HepG2 (cell line): Measurements from ENCODE around the gene NXNL2. TPM values are rescaled to one million over a fixed set of nuclear protein-coding genes. Genes with fewer than 3 reads are reported as not detected.

Source experiments
- ATAC-seq: fragments of 200-7000 bp; cut with Tn5 transposase; 3 replicates; pipeline ENCODE4 v1.9.1; 2020; ENCODE audit warnings: mild to moderate bottlenecking, moderate library complexity
- BruUV-seq: library from RNA; stranded (reverse); fragments of 400-500 nt; replicated peaks from 2 replicates; lab custom pipeline; 2021; lab: Mats Ljungman, UMichigan
- CTCF ChIA-PET: fragments of 300-600 bp; formaldehyde crosslinking; extraction: SDS; loops from one replicate; lab custom pipeline; 2021; ENCODE audit warnings: low total read pairs, inconsistent platforms, low intra/inter-chr PET ratio; lab: Yijun Ruan, JAX
- POLR2A ChIA-PET: fragments of 350-600 bp; sonication (Branson Sonifier 250); formaldehyde crosslinking; loops from one replicate; lab custom pipeline; 2020; ENCODE audit warnings: antibody characterized with exemption, inconsistent platforms; lab: Yijun Ruan, JAX
- DNase-seq: peaks from one replicate; pipeline ENCODE4 v3.0.0-alpha.2; 2015; ENCODE audit warnings: low spot score
- FAIRE-seq: peaks from 3 replicates; lab custom pipeline; 2011; peaks lifted over from hg19 to GRCh38; lab: Jason Lieb, UNC
- H2AFZ ChIP-seq: one replicate; pipeline ENCODE4 v1.6.1; 2011; ENCODE audit warnings: low read length, inconsistent platforms
- H3K27ac ChIP-seq: fragments of 300-600 bp; 3 replicates; pipeline ENCODE4 v1.8.0; 2011; ENCODE audit warnings: mixed run types, mild to moderate bottlenecking, mixed read lengths, low read length, inconsistent platforms; ENCODE audit not compliant: insufficient read depth; ENCODE audit errors: extremely low read length
- H3K27me3 ChIP-seq, 2 experiments: fragments of 200-600 bp in 1 of 2; 2 replicates in 1 of 2; 3 replicates in 1 of 2; pipeline versions ENCODE4 v1.6.0 to v1.8.0; 2011; ENCODE audit warnings: low read length in 2 of 2, mild to moderate bottlenecking in 2 of 2, moderate library complexity in 2 of 2, inconsistent platforms in 1 of 2; ENCODE audit not compliant: insufficient read depth in 2 of 2, control insufficient read depth in 1 of 2
- H3K36me3 ChIP-seq, 2 experiments: fragments of 200-600 bp in 1 of 2; replicated peaks in 1 of 2; 2 replicates in 1 of 2; 3 replicates in 1 of 2; pipeline versions ENCODE4 v1.5.1 to v1.8.0; 2011; ENCODE audit warnings: low read length in 2 of 2, inconsistent platforms in 1 of 2; ENCODE audit not compliant: insufficient read depth in 2 of 2, control insufficient read depth in 1 of 2
- H3K4me1 ChIP-seq: 2 replicates; pipeline ENCODE4 v1.5.1; 2012; ENCODE audit warnings: low read length, inconsistent platforms; ENCODE audit not compliant: insufficient read depth
- H3K4me2 ChIP-seq: 2 replicates; pipeline ENCODE4 v1.6.0; 2011; ENCODE audit warnings: low read depth, low read length, inconsistent platforms
- H3K4me3 ChIP-seq, 3 experiments: fragments of 200-600 bp in 1 of 3; sonication (generic), shearing (Covaris generic) in 1 of 3; replicated peaks in 1 of 3; 2 replicates each; pipeline ENCODE4 v1.5.1; 2011 to 2016; ENCODE audit warnings: low read length in 3 of 3, inconsistent platforms in 2 of 3, low read depth in 2 of 3, mild to moderate bottlenecking in 2 of 3, control low read depth in 1 of 3, mixed read lengths in 1 of 3; ENCODE audit not compliant: insufficient read depth in 1 of 3
- H3K79me2 ChIP-seq: one replicate; pipeline ENCODE4 v1.6.1; 2011; ENCODE audit warnings: low read length, inconsistent platforms; ENCODE audit not compliant: insufficient read depth
- H3K9ac ChIP-seq: 2 replicates; pipeline ENCODE4 v1.6.0; 2011; ENCODE audit warnings: mild to moderate bottlenecking, low read depth, low read length, inconsistent platforms; ENCODE audit not compliant: insufficient read depth
- H3K9me3 ChIP-seq: 2 replicates; pipeline ENCODE4 v1.5.1; 2012; ENCODE audit warnings: mild to moderate bottlenecking, low read length
- H4K20me1 ChIP-seq: 2 replicates; pipeline ENCODE4 v1.6.0; 2011; ENCODE audit warnings: inconsistent platforms, mild to moderate bottlenecking, low read length, moderate library complexity; ENCODE audit not compliant: insufficient read depth
- HOXA9 ChIP-seq: sonication (generic); formaldehyde crosslinking; IDR thresholded peaks from 2 replicates; pipeline ENCODE4 v1.8.1; 2022; ENCODE audit warnings: missing genetic modification reagents, mild to moderate bottlenecking, moderate library complexity, borderline replicate concordance
- PRDM15 ChIP-seq: sonication (generic); formaldehyde crosslinking; IDR thresholded peaks from 2 replicates; pipeline ENCODE4 v1.4.0; 2020; ENCODE audit warnings: missing genetic modification reagents
- SYNCRIP ChIP-seq: fragments of 200-400 bp; formaldehyde crosslinking; IDR thresholded peaks from 2 replicates; pipeline ENCODE4 v1.6.1; 2018; ENCODE audit warnings: mild to moderate bottlenecking, low read depth, low read length; ENCODE audit not compliant: insufficient read depth
- YEATS4 ChIP-seq: sonication (generic); formaldehyde crosslinking; IDR thresholded peaks from 2 replicates; pipeline ENCODE4 v1.4.0; 2020; ENCODE audit warnings: missing genetic modification reagents, borderline replicate concordance
- ZFAT ChIP-seq: sonication (generic); formaldehyde crosslinking; conservative IDR thresholded peaks from 2 replicates; pipeline ENCODE4 v1.8.1; 2023; ENCODE audit warnings: missing genetic modification reagents, inconsistent platforms
- ZNF703 ChIP-seq: sonication (generic); formaldehyde crosslinking; IDR thresholded peaks from 2 replicates; pipeline ENCODE4 v1.5.1; 2020; ENCODE audit warnings: missing genetic modification reagents, mild to moderate bottlenecking, moderate library complexity, borderline replicate concordance
- ZNF780A ChIP-seq: sonication (generic); formaldehyde crosslinking; IDR thresholded peaks from 2 replicates; pipeline ENCODE4 v1.8.0; 2022; ENCODE audit warnings: mild to moderate bottlenecking, missing genetic modification reagents, moderate library complexity
- WGBS: methylation state at CpG from one replicate; pipeline ENCODE4 v1.1.6; 2017; ENCODE audit warnings: low lambda C conversion rate; 5-methylcytosine and 5-hydroxymethylcytosine counted together
- in situ Hi-C: cut with HindIII; loops from 2 replicates; pipeline ENCODE4 v1.10.0; 2017; ENCODE audit warnings: low pct_unique_long_range_greater_than_20kb; ENCODE audit not compliant: extremely low pct_ligation_motif_present
- intact Hi-C: fragments of 100-400 bp; cut with micrococcal nuclease; formaldehyde crosslinking; loops from one replicate; pipeline ENCODE4 v1.10.0; 2022; ENCODE audit not compliant: unreplicated experiment
- polyA plus RNA-seq, 8 experiments: library from polyadenylated mRNA; depleted of rRNA in 3 of 8; stranded (reverse) in 7 of 8; unstranded in 1 of 8; fragments of >200 nt; fragmentation: Illumina TruSeq in 4 of 8; extraction: Trizol in 4 of 8; gene quantifications; 2 replicates each; pipeline versions ENCODE4 v1.2.1 to v1.2.3, GENCODE V29; 2011 to 2016; ENCODE audit warnings: low read depth in 4 of 8, missing spikeins in 1 of 8, mixed read lengths in 1 of 8; ENCODE audit not compliant: insufficient read depth in 1 of 8
- total RNA-seq, 5 experiments: library from RNA; depleted of rRNA; stranded (reverse); fragments of >200 nt; fragmentation: Illumina TruSeq; extraction: Trizol; gene quantifications; 2 replicates each; pipeline ENCODE4 v1.2.3, GENCODE V29; 2016; ENCODE audit warnings: low read depth in 1 of 5
- TF ChIP-seq, protein P1 (sequence below): sonication (generic); formaldehyde crosslinking; conservative IDR thresholded peaks from 2 replicates; pipeline ENCODE4 v1.5.0; 2020; ENCODE audit warnings: missing genetic modification reagents

Gene NXNL2
- total and polyA plus RNA-seq, 2 of the 13 experiments (the other 11 are each of a cell fraction or from before 2014, with no cell fraction given) = not detected

- TF ChIP-seq PRDM15 (CRISPR knock-in tag) (no peak), ZNF703 (CRISPR knock-in tag) (no peak), ZNF780A (CRISPR knock-in tag) (no peak), HOXA9 (CRISPR knock-in tag) (no peak), YEATS4 (no peak), SYNCRIP (no peak)
- TF ChIP-seq, all 625 proteins: peak for 0
These were observed 446 bp downstream of the NXNL2 start (continued) for GRCh38 chr9:88535226-88536022.

DNA sequence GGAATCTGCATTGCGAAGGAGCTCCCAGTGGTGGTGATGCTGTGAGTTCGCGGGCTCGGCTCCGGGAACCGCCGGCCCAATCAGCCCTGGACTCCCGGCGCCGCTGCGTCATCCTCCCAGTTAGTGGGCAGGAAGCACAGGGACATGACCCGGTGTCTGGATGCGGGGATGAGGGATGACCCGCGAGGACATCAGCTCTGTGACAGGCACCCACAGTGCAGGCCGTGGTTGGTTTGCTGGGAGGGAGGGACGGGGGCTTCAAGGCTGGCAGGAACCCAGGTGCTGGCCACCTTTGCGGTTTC lies 996 bp downstream of the NXNL2 start:
- no peak overlapping the region for H3K4me3 ChIP-seq
- BruUV-seq = no TSS peak
- no peaks in the 10 kb centered on the region for H3K79me2 ChIP-seq
- no peaks in the 10 kb centered on the region for H3K36me3 ChIP-seq
- no peak overlapping the region for H2AFZ ChIP-seq
- ATAC-seq (no peak), FAIRE-seq (no peak), DNase-seq (no peak)
- no peak overlapping the region for H3K4me2 ChIP-seq
- H4K20me1 ChIP-seq = no peaks in the 10 kb centered on the region
- ChIA-PET CTCF (no interaction called here), POLR2A (no interaction called here)
- H3K27ac ChIP-seq = no peak overlapping the region
- H3K9ac ChIP-seq = no peak overlapping the region
- in situ Hi-C loops = no loop called here
- 38% methylated on average over 13 of the region's 18 CpGs for WGBS
- peaks cover 1 to 14% of the 10 kb centered on the region in 2 experiments; a peak in 3 of 5 replicates for H3K27me3 ChIP-seq
- intact Hi-C loops = no loop called here
- TF ChIP-seq ZFAT (CRISPR knock-in tag) = no peak
- TF ChIP-seq, protein P1, sequence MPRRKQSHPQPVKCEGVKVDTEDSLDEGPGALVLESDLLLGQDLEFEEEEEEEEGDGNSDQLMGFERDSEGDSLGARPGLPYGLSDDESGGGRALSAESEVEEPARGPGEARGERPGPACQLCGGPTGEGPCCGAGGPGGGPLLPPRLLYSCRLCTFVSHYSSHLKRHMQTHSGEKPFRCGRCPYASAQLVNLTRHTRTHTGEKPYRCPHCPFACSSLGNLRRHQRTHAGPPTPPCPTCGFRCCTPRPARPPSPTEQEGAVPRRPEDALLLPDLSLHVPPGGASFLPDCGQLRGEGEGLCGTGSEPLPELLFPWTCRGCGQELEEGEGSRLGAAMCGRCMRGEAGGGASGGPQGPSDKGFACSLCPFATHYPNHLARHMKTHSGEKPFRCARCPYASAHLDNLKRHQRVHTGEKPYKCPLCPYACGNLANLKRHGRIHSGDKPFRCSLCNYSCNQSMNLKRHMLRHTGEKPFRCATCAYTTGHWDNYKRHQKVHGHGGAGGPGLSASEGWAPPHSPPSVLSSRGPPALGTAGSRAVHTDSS (CRISPR knock-in tag) = no peak
- H3K9me3 ChIP-seq = no peaks in the 10 kb centered on the region
- H3K4me1 ChIP-seq = peaks cover 9% of the 10 kb centered on the region
